WTC11 (cell line): ENCODE measurements around the gene ANO7. TPM values are rescaled to one million over a fixed set of nuclear protein-coding genes. Genes with fewer than 3 reads are reported as not detected.

ENCODE experiments used
- ATAC-seq: fragments of 200-7000 bp; cut with Tn5 transposase; 2 replicates; pipeline ENCODE4 v1.10.0; 2021; ENCODE audit warnings: mild to moderate bottlenecking, moderate library complexity
- CTCF ChIA-PET: fragments of 300-600 bp; sonication (Branson Sonifier 250); formaldehyde crosslinking; loops from one replicate; lab custom pipeline; 2021; ENCODE audit warnings: antibody characterized with exemption; lab: Charles Lee
- POLR2A ChIA-PET: fragments of 350-600 bp; sonication (Branson Sonifier 250); formaldehyde crosslinking; loops from one replicate; lab custom pipeline; 2021; ENCODE audit warnings: antibody characterized with exemption; lab: Charles Lee
- DNase-seq: peaks from one replicate; pipeline ENCODE4 v3.0.0; 2021; ENCODE audit warnings: low spot score
- H3K27ac Mint-ChIP-seq: 2 replicates; pipeline ENCODE4 v1.8.0; 2021; ENCODE audit warnings: mixed read lengths
- H3K27me3 Mint-ChIP-seq: 2 replicates; pipeline ENCODE4 v1.8.0; 2021; ENCODE audit warnings: low read depth, mild to moderate bottlenecking, moderate library complexity, mixed read lengths
- H3K36me3 Mint-ChIP-seq: 2 replicates; pipeline ENCODE4 v1.8.0; 2021; ENCODE audit warnings: mixed read lengths
- H3K4me1 Mint-ChIP-seq: 2 replicates; pipeline ENCODE4 v1.8.0; 2022; ENCODE audit warnings: mixed read lengths
- H3K4me3 Mint-ChIP-seq: 2 replicates; pipeline ENCODE4 v1.8.0; 2021; ENCODE audit warnings: mild to moderate bottlenecking, moderate library complexity, mixed read lengths
- H3K9me3 Mint-ChIP-seq: 2 replicates; pipeline ENCODE4 v1.8.0; 2021; ENCODE audit warnings: mixed read lengths
- AFF4 ChIP-seq: sonication (generic); formaldehyde crosslinking; IDR thresholded peaks from 2 replicates; pipeline ENCODE4 v1.8.1; 2023; ENCODE audit warnings: mild to moderate bottlenecking, missing genetic modification reagents, borderline replicate concordance
- ATF2 ChIP-seq: sonication (generic); formaldehyde crosslinking; IDR thresholded peaks from 2 replicates; pipeline ENCODE4 v1.8.1; 2022; ENCODE audit warnings: low read depth, missing genetic modification reagents, borderline replicate concordance
- ATF6 ChIP-seq: sonication (generic); formaldehyde crosslinking; IDR thresholded peaks from 2 replicates; pipeline ENCODE4 v1.8.1; 2023; ENCODE audit warnings: mild to moderate bottlenecking, missing genetic modification reagents
- E2F5 ChIP-seq: sonication (generic); formaldehyde crosslinking; IDR thresholded peaks from 2 replicates; pipeline ENCODE4 v1.8.1; 2022; ENCODE audit warnings: mild to moderate bottlenecking, moderate library complexity, missing genetic modification reagents
- FOXP1 ChIP-seq: sonication (generic); formaldehyde crosslinking; IDR thresholded peaks from 2 replicates; pipeline ENCODE4 v1.8.0; 2022; ENCODE audit warnings: missing genetic modification reagents, mild to moderate bottlenecking, moderate library complexity, borderline replicate concordance
- HMGA2 ChIP-seq: fragments of 250-450 bp; sonication (Bioruptor Pico); IDR thresholded peaks from 2 replicates; pipeline ENCODE4 v1.4.0; 2021; ENCODE audit warnings: mild to moderate bottlenecking, moderate library complexity
- MXD4 ChIP-seq: fragments of 250-450 bp; sonication (Bioruptor Pico); IDR thresholded peaks from 2 replicates; pipeline ENCODE4 v1.8.0; 2021; ENCODE audit warnings: mild to moderate bottlenecking, moderate library complexity, borderline replicate concordance
- SMAD3 ChIP-seq: sonication (generic); formaldehyde crosslinking; IDR thresholded peaks from 2 replicates; pipeline ENCODE4 v1.8.0; 2022; ENCODE audit warnings: missing genetic modification reagents, mild to moderate bottlenecking, borderline replicate concordance
- SP1 ChIP-seq: sonication (generic); formaldehyde crosslinking; conservative IDR thresholded peaks from 2 replicates; pipeline ENCODE4 v1.8.1; 2022; ENCODE audit warnings: missing genetic modification reagents
- ZNF138 ChIP-seq: sonication (generic); formaldehyde crosslinking; conservative IDR thresholded peaks from 2 replicates; pipeline ENCODE4 v1.8.1; 2022; ENCODE audit warnings: mild to moderate bottlenecking, moderate library complexity, missing genetic modification reagents
- ZNF219 ChIP-seq: sonication (generic); formaldehyde crosslinking; IDR thresholded peaks from 2 replicates; pipeline ENCODE4 v1.8.0; 2023; ENCODE audit warnings: missing genetic modification reagents, mild to moderate bottlenecking, borderline replicate concordance
- ZNF232 ChIP-seq: sonication (generic); formaldehyde crosslinking; IDR thresholded peaks from 2 replicates; pipeline ENCODE4 v1.8.0; 2022; ENCODE audit warnings: mild to moderate bottlenecking, missing genetic modification reagents
- total RNA-seq: library from RNA; stranded (reverse); gene quantifications from 3 replicates; pipeline ENCODE4 v1.2.3, GENCODE V29; 2021
- TF ChIP-seq, protein P1 (sequence below): fragments of 200-600 bp; IDR thresholded peaks from 2 replicates; pipeline ENCODE4 v1.8.0; 2022; ENCODE audit warnings: antibody characterized with exemption
- TF ChIP-seq, protein P2 (sequence below): sonication (generic); formaldehyde crosslinking; IDR thresholded peaks from 2 replicates; pipeline ENCODE4 v1.8.1; 2022; ENCODE audit warnings: low read depth, mild to moderate bottlenecking, moderate library complexity, missing genetic modification reagents, borderline replicate concordance
- TF ChIP-seq, protein P3 (sequence below): fragments of 250-450 bp; sonication (Bioruptor Pico); IDR thresholded peaks from 2 replicates; pipeline ENCODE4 v1.9.0; 2021; ENCODE audit warnings: mild to moderate bottlenecking, borderline replicate concordance

ANO7 gene
- total RNA-seq, 1 experiment from 2014 or later: 8.0 TPM

DNA sequence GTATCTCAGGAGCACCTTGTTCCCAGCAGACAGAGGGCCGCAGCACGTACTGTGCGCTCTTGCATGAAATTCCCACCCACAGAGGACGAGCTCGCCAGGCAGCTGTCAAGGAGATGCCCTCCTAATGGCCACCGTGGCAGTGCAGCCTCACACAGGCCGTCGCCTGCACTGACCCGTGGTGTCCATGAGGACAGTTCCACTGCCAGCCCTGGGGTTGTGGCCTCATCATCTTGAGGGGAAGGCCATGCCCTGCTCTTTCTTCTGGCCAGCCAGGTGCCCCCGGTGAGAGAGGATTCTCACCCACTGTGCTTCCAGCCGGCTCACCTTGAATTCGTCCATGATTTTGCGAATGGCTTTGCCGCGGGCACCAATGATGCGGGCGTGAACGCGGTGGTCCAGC, 42.0 kb downstream of the ANO7 start (continued):
- TF ChIP-seq FOXP1 (CRISPR knock-in tag) (no peak), ZNF232 (CRISPR knock-in tag) (no peak), MXD4 (no peak), ATF6 (CRISPR knock-in tag) (no peak), AFF4 (CRISPR knock-in tag) (no peak), ZNF138 (CRISPR knock-in tag) (no peak)

- Mint-ChIP-seq H3K27me3 (no peaks in the 10 kb centered on the region), H3K36me3 (peaks cover 78% of the 10 kb centered on the region), H3K9me3 (no peaks in the 10 kb centered on the region), H3K4me1 (no peaks in the 10 kb centered on the region), H3K27ac (peak overlapping the region; percentile 72), H3K4me3 (no peak overlapping the region)
- ATAC-seq (no peak), DNase-seq (no peak)
- CTCF ChIA-PET: interaction anchor here (1.2 kb wide), 1 partner anchor 159 kb away, joined by 3 read pairs; no protein-coding TSS in a partner anchor
- POLR2A ChIA-PET: no interaction called here
- TF ChIP-seq, protein P1, sequence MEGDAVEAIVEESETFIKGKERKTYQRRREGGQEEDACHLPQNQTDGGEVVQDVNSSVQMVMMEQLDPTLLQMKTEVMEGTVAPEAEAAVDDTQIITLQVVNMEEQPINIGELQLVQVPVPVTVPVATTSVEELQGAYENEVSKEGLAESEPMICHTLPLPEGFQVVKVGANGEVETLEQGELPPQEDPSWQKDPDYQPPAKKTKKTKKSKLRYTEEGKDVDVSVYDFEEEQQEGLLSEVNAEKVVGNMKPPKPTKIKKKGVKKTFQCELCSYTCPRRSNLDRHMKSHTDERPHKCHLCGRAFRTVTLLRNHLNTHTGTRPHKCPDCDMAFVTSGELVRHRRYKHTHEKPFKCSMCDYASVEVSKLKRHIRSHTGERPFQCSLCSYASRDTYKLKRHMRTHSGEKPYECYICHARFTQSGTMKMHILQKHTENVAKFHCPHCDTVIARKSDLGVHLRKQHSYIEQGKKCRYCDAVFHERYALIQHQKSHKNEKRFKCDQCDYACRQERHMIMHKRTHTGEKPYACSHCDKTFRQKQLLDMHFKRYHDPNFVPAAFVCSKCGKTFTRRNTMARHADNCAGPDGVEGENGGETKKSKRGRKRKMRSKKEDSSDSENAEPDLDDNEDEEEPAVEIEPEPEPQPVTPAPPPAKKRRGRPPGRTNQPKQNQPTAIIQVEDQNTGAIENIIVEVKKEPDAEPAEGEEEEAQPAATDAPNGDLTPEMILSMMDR: no peak
- no peak for TF ChIP-seq ATF2 (CRISPR knock-in tag)
- TF ChIP-seq, protein P2, sequence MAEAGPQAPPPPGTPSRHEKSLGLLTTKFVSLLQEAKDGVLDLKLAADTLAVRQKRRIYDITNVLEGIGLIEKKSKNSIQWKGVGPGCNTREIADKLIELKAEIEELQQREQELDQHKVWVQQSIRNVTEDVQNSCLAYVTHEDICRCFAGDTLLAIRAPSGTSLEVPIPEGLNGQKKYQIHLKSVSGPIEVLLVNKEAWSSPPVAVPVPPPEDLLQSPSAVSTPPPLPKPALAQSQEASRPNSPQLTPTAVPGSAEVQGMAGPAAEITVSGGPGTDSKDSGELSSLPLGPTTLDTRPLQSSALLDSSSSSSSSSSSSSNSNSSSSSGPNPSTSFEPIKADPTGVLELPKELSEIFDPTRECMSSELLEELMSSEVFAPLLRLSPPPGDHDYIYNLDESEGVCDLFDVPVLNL: no peak
- TF ChIP-seq SMAD3 (CRISPR knock-in tag): no peak
- TF ChIP-seq, protein P3, sequence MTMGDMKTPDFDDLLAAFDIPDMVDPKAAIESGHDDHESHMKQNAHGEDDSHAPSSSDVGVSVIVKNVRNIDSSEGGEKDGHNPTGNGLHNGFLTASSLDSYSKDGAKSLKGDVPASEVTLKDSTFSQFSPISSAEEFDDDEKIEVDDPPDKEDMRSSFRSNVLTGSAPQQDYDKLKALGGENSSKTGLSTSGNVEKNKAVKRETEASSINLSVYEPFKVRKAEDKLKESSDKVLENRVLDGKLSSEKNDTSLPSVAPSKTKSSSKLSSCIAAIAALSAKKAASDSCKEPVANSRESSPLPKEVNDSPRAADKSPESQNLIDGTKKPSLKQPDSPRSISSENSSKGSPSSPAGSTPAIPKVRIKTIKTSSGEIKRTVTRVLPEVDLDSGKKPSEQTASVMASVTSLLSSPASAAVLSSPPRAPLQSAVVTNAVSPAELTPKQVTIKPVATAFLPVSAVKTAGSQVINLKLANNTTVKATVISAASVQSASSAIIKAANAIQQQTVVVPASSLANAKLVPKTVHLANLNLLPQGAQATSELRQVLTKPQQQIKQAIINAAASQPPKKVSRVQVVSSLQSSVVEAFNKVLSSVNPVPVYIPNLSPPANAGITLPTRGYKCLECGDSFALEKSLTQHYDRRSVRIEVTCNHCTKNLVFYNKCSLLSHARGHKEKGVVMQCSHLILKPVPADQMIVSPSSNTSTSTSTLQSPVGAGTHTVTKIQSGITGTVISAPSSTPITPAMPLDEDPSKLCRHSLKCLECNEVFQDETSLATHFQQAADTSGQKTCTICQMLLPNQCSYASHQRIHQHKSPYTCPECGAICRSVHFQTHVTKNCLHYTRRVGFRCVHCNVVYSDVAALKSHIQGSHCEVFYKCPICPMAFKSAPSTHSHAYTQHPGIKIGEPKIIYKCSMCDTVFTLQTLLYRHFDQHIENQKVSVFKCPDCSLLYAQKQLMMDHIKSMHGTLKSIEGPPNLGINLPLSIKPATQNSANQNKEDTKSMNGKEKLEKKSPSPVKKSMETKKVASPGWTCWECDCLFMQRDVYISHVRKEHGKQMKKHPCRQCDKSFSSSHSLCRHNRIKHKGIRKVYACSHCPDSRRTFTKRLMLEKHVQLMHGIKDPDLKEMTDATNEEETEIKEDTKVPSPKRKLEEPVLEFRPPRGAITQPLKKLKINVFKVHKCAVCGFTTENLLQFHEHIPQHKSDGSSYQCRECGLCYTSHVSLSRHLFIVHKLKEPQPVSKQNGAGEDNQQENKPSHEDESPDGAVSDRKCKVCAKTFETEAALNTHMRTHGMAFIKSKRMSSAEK (CRISPR knock-in tag): no peak
- TF ChIP-seq SP1 (CRISPR knock-in tag): no peak
- no peak for TF ChIP-seq E2F5 (CRISPR knock-in tag)
- TF ChIP-seq HMGA2 (CRISPR knock-in tag): no peak
- TF ChIP-seq ZNF219: no peak
These were observed 44.5 kb downstream of the ANO7 start for GRCh38 chr2:241232736-241233575.
